SU-DHL-6 (cell line): ENCODE measurements around the gene ASPA.
"Not testable (repeated sequence)": the region's sequence is repeated elsewhere in the genome, so short reads cannot be mapped to it uniquely, and the experiment has no call there.

Experiments used
- H2AFZ ChIP-seq: fragments of 200-600 bp; sonication (generic); 2 replicates; pipeline ENCODE4 v1.6.1; 2014; ENCODE audit warnings: low read depth, mild to moderate bottlenecking, moderate library complexity, mixed read lengths, antibody characterized with exemption, low read length; ENCODE audit not compliant: severe bottlenecking
- H3F3A ChIP-seq: fragments of 200-600 bp; shearing (Covaris generic); 2 replicates; pipeline ENCODE4 v1.6.0; 2016; ENCODE audit warnings: antibody characterized with exemption, mild to moderate bottlenecking; ENCODE audit not compliant: insufficient read depth
- H3K27ac ChIP-seq: fragments of 200-600 bp; sonication (generic); 2 replicates; pipeline ENCODE4 v1.5.1; 2016; ENCODE audit warnings: low read depth, mild to moderate bottlenecking, low read length, moderate library complexity, mixed read lengths
- H3K27me3 ChIP-seq: fragments of 200-600 bp; sonication (generic), shearing (Covaris generic); 2 replicates; pipeline ENCODE4 v1.6.0; 2014; ENCODE audit warnings: mild to moderate bottlenecking, low read length
- H3K36me3 ChIP-seq: fragments of 200-600 bp; sonication (generic); 2 replicates; pipeline ENCODE4 v1.6.1; 2014; ENCODE audit warnings: mild to moderate bottlenecking, low read length, mixed read lengths
- H3K4me2 ChIP-seq: fragments of 300-600, 200-600 bp; shearing (Covaris generic), sonication (generic); 2 replicates; pipeline ENCODE4 v1.6.0; 2014; ENCODE audit warnings: low read length, low read depth, mild to moderate bottlenecking; ENCODE audit not compliant: poor library complexity, severe bottlenecking
- H3K4me3 ChIP-seq: fragments of 200-600 bp; sonication (generic); 2 replicates; pipeline ENCODE4 v1.5.1; 2014; ENCODE audit warnings: antibody characterized with exemption, low read length, mild to moderate bottlenecking, mixed read lengths; ENCODE audit not compliant: insufficient read depth, poor library complexity, severe bottlenecking
- H3K79me2 ChIP-seq: fragments of 200-600 bp; sonication (generic); 2 replicates; pipeline ENCODE4 v1.6.1; 2014; ENCODE audit warnings: mild to moderate bottlenecking, low read length, moderate library complexity; ENCODE audit not compliant: insufficient read depth
- H3K9ac ChIP-seq: fragments of 200-600 bp; sonication (generic); 2 replicates; pipeline ENCODE4 v1.7.0; 2014; ENCODE audit warnings: mild to moderate bottlenecking, low read length
- H3K9me2 ChIP-seq: fragments of 200-600 bp; sonication (generic); replicated peaks from 2 replicates; pipeline ENCODE4 v1.6.1; 2014; ENCODE audit warnings: low read length; ENCODE audit not compliant: insufficient read depth
- H3K9me3 ChIP-seq: fragments of 200-600 bp; sonication (generic); 2 replicates; pipeline ENCODE4 v1.6.1; 2014; ENCODE audit warnings: low read length, mixed read lengths; ENCODE audit not compliant: insufficient read depth
- H4K20me1 ChIP-seq: fragments of 200-600 bp; sonication (generic); 2 replicates; pipeline ENCODE4 v1.6.1; 2014; ENCODE audit warnings: low read depth, mild to moderate bottlenecking, antibody characterized with exemption, low read length, moderate library complexity, mixed read lengths
- CTCF ChIP-seq: fragments of 200-600 bp; sonication (generic); IDR thresholded peaks from one replicate; pipeline ENCODE4 v1.5.1; 2017; ENCODE audit warnings: antibody characterized with exemption, mild to moderate bottlenecking, low read length, moderate library complexity; ENCODE audit not compliant: insufficient read depth, poor library complexity, severe bottlenecking
- EZH2phosphoT487 ChIP-seq: fragments of 200-600 bp; sonication (generic), shearing (Covaris generic); conservative IDR thresholded peaks from 2 replicates; pipeline ENCODE4 v1.6.1; 2018; ENCODE audit warnings: mild to moderate bottlenecking, antibody characterized with exemption, low read length, moderate library complexity, mixed read lengths

The ASPA gene

GRCh38 chr17:3440451-3440850 is 35.3 kb upstream of the ASPA start:
- Histone ChIP-seq H3K4me3 (no peak overlapping the region), H3K9ac (no peak overlapping the region), H2AFZ (no peak overlapping the region), H3K4me2 (no peak overlapping the region), H3K36me3 (no peaks in the 10 kb centered on the region), H3K9me3 (no peaks in the 10 kb centered on the region), H3K27me3 (no peaks in the 10 kb centered on the region), H3K9me2 (no peaks in the 10 kb centered on the region), H3K79me2 (no peaks in the 10 kb centered on the region), H4K20me1 (no peaks in the 10 kb centered on the region), H3F3A (no peaks in the 10 kb centered on the region), H3K27ac (no peak overlapping the region)
- TF ChIP-seq EZH2phosphoT487 (no peak), CTCF (no peak)

DNA sequence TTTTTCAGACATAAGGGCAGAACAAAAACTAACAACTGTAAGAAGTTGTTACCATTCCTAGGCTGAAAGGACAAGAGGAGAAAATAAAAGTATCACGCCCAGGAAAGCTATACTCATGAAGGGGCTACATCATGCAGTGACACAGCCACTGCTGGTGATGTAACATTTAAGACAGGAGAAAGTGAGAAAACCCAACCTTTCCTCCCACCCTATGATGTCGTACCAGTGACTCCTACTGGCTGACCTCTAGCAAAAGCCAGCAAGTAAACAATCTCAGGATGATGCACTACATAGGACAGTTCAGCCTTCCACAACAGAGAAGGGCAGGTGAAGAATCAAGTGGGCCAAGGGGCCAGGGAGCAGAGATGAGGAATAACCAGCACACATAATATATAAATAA is 28.2 kb upstream of the ASPA start:
- TF ChIP-seq EZH2phosphoT487, result no peak
- no peak for TF ChIP-seq CTCF
- Histone ChIP-seq H3K4me3 (no peak overlapping the region), H3K9ac (no peak overlapping the region), H4K20me1 (no peaks in the 10 kb centered on the region), H3K27ac (no peak overlapping the region), H3K4me2 (no peak overlapping the region), H3K27me3 (no peaks in the 10 kb centered on the region), H3K9me3 (no peaks in the 10 kb centered on the region), H3F3A (no peaks in the 10 kb centered on the region), H3K79me2 (no peaks in the 10 kb centered on the region), H3K36me3 (no peaks in the 10 kb centered on the region), H3K9me2 (no peaks in the 10 kb centered on the region), H2AFZ (no peak overlapping the region)

GRCh38 chr17:3448059-3448665 is 27.6 kb upstream of the ASPA start:
- Histone ChIP-seq H3K79me2 (no peaks in the 10 kb centered on the region), H3K27me3 (no peaks in the 10 kb centered on the region)

DNA sequence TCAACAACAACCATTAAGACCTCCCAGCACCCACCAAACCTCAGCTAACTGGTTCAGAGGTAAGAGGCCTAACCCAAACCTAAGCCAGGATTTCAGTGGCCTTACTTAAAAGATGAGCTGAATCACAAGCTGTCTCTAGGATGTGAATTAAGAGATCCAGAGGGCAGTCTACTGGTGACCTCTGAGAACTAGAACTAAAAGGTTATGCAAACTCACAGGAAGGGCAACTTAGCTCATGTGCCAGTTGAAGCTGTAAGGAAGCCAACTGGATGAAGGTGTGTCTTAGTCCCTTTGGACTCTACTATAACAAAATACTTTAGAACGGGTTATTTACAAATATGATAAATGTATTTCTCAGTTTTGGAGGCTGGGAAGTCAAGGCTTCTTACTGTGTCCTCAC is 9.4 kb upstream of the ASPA start:
- H3F3A ChIP-seq, H4K20me1 ChIP-seq, H3K27me3 ChIP-seq, H3K4me2 ChIP-seq, H3K9ac ChIP-seq, H3K9me3 ChIP-seq, H3K4me3 ChIP-seq, H2AFZ ChIP-seq, H3K36me3 ChIP-seq, H3K27ac ChIP-seq, H3K79me2 ChIP-seq, H3K9me2 ChIP-seq: not testable (repeated sequence)

More at GRCh38 chr17:3448059-3448665, 27.6 kb upstream of the ASPA start:
- no peak overlapping the region for H3K9ac ChIP-seq
- H3K9me2 ChIP-seq, result no peaks in the 10 kb centered on the region
- TF ChIP-seq EZH2phosphoT487, result no peak
- no peak for TF ChIP-seq CTCF
- no peak overlapping the region for H3K27ac ChIP-seq
- H2AFZ ChIP-seq, result no peak overlapping the region
- no peaks in the 10 kb centered on the region for H3K36me3 ChIP-seq
- H3F3A ChIP-seq, result no peaks in the 10 kb centered on the region
- H3K4me3 ChIP-seq, result no peak overlapping the region
- H4K20me1 ChIP-seq, result no peaks in the 10 kb centered on the region
- no peaks in the 10 kb centered on the region for H3K9me3 ChIP-seq
- no peak overlapping the region for H3K4me2 ChIP-seq
